GM18520 (cell line): ENCODE results near the gene GPR162.

Experiments
- ATAC-seq: cut with Tn5 transposase; IDR thresholded peaks from one replicate; pipeline ENCODE4 v1.9.1; 2021; ENCODE audit not compliant: unreplicated experiment

GPR162 gene

GRCh38 chr12:6820166-6820565, 1.5 kb upstream of the GPR162 start:
- no peak for ATAC-seq

GRCh38 chr12:6822426-6823135, 960 bp downstream of the GPR162 start:
- no peak for ATAC-seq

- ATAC-seq = no peak
These were observed 1.8 kb downstream of the GPR162 start for GRCh38 chr12:6823182-6824084.

GRCh38 chr12:6824085-6824775, 2.6 kb downstream of the GPR162 start:
- no peak for ATAC-seq

GRCh38 chr12:6824901-6825381, 3.3 kb downstream of the GPR162 start:
- ATAC-seq = no peak

GRCh38 chr12:6825398-6826124, 3.9 kb downstream of the GPR162 start:
- no peak for ATAC-seq

- no peak for ATAC-seq
These were observed 4.6 kb downstream of the GPR162 start for GRCh38 chr12:6826125-6826733.

- no peak for ATAC-seq
These were observed 5.3 kb downstream of the GPR162 start for GRCh38 chr12:6826734-6827436.

- no peak for ATAC-seq
These were observed 5.9 kb downstream of the GPR162 start for GRCh38 chr12:6827437-6827911.

GRCh38 chr12:6827982-6828780, 6.6 kb downstream of the GPR162 start, which contains the start of gene P3H3:
TSS of gene P3H3 (plus strand) at chr12:6828407. CDS start at chr12:6828441, 34 bp downstream.
- no peak for ATAC-seq

GRCh38 chr12:6828781-6829535, 7.3 kb downstream of the GPR162 start:
- no peak for ATAC-seq

- no peak for ATAC-seq
These were observed 8.1 kb downstream of the GPR162 start for GRCh38 chr12:6829536-6830220.

- ATAC-seq = no peak
These were observed 8.8 kb downstream of the GPR162 start for GRCh38 chr12:6830286-6830890.

- ATAC-seq = no peak
These were observed 9.4 kb downstream of the GPR162 start for GRCh38 chr12:6830999-6831398.

- no peak for ATAC-seq
These were observed 9.9 kb downstream of the GPR162 start for GRCh38 chr12:6831450-6831995.

GRCh38 chr12:6832125-6832524, 10.5 kb downstream of the GPR162 start:
- no peak for ATAC-seq
